Mesendoderm (in vitro differentiated cells): ENCODE results near the gene B9D2.

ENCODE experiments used
- DNase-seq: peaks from one replicate; pipeline ENCODE4 v3.0.0; 2013
- H2AK5ac ChIP-seq: 2 replicates; pipeline ENCODE4 v1.6.1; 2013; ENCODE audit warnings: low read length, inconsistent platforms
- H2BK120ac ChIP-seq: 2 replicates; pipeline ENCODE4 v1.6.1; 2013; ENCODE audit warnings: low read depth, mild to moderate bottlenecking, low read length, moderate library complexity, mixed read lengths
- H2BK15ac ChIP-seq: replicated peaks from 2 replicates; pipeline ENCODE4 v1.6.1; 2013; ENCODE audit warnings: low read depth, mild to moderate bottlenecking, moderate library complexity
- H2BK5ac ChIP-seq: 2 replicates; pipeline ENCODE4 v1.6.1; 2013; ENCODE audit warnings: low read length, inconsistent platforms
- H3K18ac ChIP-seq: 2 replicates; pipeline ENCODE4 v1.6.1; 2013; ENCODE audit warnings: mild to moderate bottlenecking, low read length, mixed read lengths
- H3K23ac ChIP-seq: one replicate; pipeline ENCODE4 v1.6.1; 2013; ENCODE audit warnings: low read length
- H3K27ac ChIP-seq: 2 replicates; pipeline ENCODE4 v1.5.1; 2013; ENCODE audit warnings: low read depth, mild to moderate bottlenecking, inconsistent platforms, low read length, moderate library complexity
- H3K27me3 ChIP-seq: 2 replicates; pipeline ENCODE4 v1.6.1; 2013; ENCODE audit warnings: low read length, control low read depth, mild to moderate bottlenecking, inconsistent platforms; ENCODE audit not compliant: insufficient read depth, poor library complexity
- H3K36me3 ChIP-seq: 2 replicates; pipeline ENCODE4 v1.6.1; 2013; ENCODE audit warnings: low read length, inconsistent platforms; ENCODE audit not compliant: control insufficient read depth, insufficient read depth
- H3K4ac ChIP-seq: one replicate; pipeline ENCODE4 v1.6.1; 2013; ENCODE audit warnings: low read depth, mild to moderate bottlenecking, low read length, moderate library complexity
- H3K4me1 ChIP-seq: 2 replicates; pipeline ENCODE4 v1.6.1; 2013; ENCODE audit warnings: low read depth, low read length, inconsistent platforms; ENCODE audit not compliant: control insufficient read depth
- H3K4me2 ChIP-seq: 2 replicates; pipeline ENCODE4 v1.6.1; 2013; ENCODE audit warnings: low read length
- H3K4me3 ChIP-seq: 2 replicates; pipeline ENCODE4 v1.5.1; 2013; ENCODE audit warnings: mild to moderate bottlenecking, low read length
- H3K56ac ChIP-seq: one replicate; pipeline ENCODE4 v1.6.1; 2013; ENCODE audit warnings: low read length
- H3K79me1 ChIP-seq: 2 replicates; pipeline ENCODE4 v1.6.1; 2013; ENCODE audit warnings: low read length, inconsistent platforms
- H3K79me2 ChIP-seq: 2 replicates; pipeline ENCODE4 v1.6.1; 2013; ENCODE audit warnings: mild to moderate bottlenecking, low read length; ENCODE audit not compliant: control insufficient read depth, insufficient read depth
- H3K9ac ChIP-seq: 2 replicates; pipeline ENCODE4 v1.6.1; 2013; ENCODE audit warnings: low read length, inconsistent platforms
- H4K5ac ChIP-seq: one replicate; pipeline ENCODE4 v1.6.1; 2013; ENCODE audit warnings: low read length
- H4K8ac ChIP-seq: one replicate; pipeline ENCODE4 v1.6.1; 2013; ENCODE audit warnings: low read depth, mild to moderate bottlenecking, control low read depth, low read length, moderate library complexity
- WGBS: extraction: QIAGEN DNeasy Blood & Tissue Kit; methylation state at CpG from one replicate; pipeline ENCODE4 v1.1.7; 2013; ENCODE audit warnings: low lambda C conversion rate, missing lambda C conversion rate; ENCODE audit not compliant: insufficient coverage; ENCODE audit errors: extremely low coverage; 5-methylcytosine and 5-hydroxymethylcytosine counted together

Gene B9D2

DNA sequence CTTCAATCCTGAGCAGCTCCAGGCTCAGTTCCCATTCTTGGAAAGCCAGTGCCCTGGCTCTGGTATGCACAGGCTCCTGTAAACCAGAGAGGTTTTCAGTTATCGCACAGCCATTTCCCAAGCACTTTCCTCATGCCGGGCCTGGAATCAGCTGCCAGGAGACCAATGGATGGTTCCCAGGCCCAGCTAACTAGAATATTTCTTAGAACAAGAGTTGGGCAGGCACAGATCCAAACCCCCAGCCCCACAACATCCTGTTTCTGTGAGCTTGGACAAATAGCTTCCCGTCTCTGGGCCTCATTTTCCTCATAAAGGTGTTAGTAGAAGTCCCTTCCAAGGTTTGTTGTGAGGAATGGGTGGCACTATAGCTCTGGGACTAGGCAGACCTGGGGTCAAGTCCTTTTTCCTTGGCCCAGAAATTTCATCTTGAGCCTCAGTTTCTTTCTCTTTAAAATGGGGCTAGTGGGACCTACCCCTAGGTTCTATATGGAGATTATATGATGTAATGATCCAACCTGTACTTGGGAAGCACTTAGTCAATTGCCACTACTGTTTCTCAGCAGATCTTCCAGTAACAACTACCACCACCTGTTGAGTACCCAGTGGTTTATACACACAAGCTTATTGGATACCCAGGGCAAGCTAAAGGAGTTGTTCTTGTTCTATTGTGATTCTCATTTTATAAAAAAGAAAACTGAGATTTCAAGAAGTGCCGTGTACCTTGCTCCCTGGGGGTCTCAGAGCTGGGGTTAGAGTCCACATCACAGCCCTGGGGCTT is 59.1 kb downstream of the B9D2 start:
- no peak overlapping the region for H3K56ac ChIP-seq
- WGBS: no CpG with 5 or more reads among the region's 4 CpGs
- no peak overlapping the region for H3K4ac ChIP-seq
- no peak overlapping the region for H3K9ac ChIP-seq
- no peaks in the 10 kb centered on the region for H3K27me3 ChIP-seq
- no peak overlapping the region for H3K18ac ChIP-seq
- H3K36me3 ChIP-seq: peaks cover 34% of the 10 kb centered on the region
- no peak overlapping the region for H2BK120ac ChIP-seq
- peaks cover 2% of the 10 kb centered on the region for H3K79me1 ChIP-seq
- no peak for DNase-seq
- no peak overlapping the region for H2BK15ac ChIP-seq
- H3K27ac ChIP-seq: no peak overlapping the region
- H4K5ac ChIP-seq: no peak overlapping the region
- H2BK5ac ChIP-seq: no peak overlapping the region
- H3K79me2 ChIP-seq: no peaks in the 10 kb centered on the region
- no peak overlapping the region for H3K4me2 ChIP-seq
- H4K8ac ChIP-seq: no peak overlapping the region
- H3K4me1 ChIP-seq: no peaks in the 10 kb centered on the region
- no peak overlapping the region for H2AK5ac ChIP-seq
- H3K4me3 ChIP-seq: no peak overlapping the region
- no peak overlapping the region for H3K23ac ChIP-seq
